Activated CD4-positive, CD25-positive, alpha-beta regulatory T cell treated with anti-CD3 and anti-CD28 coated beads, Interleukin-2, amount 50 U/mL, for 72 hours (primary cell): ENCODE measurements around the gene EGR4.

Source experiments
- DNase-seq: peaks from one replicate; pipeline ENCODE4 v3.0.0; 2021

The EGR4 gene

GRCh38 chr2:73293534-73294171 lies at the start of gene EGR4:
Gene EGR4 (minus strand): TSS chr2:73293548. CDS start chr2:73293317, 231 bp downstream.
- peak; percentile 85 for DNase-seq

- no peak for DNase-seq
Measured at GRCh38 chr2:73341039-73341438, 47.7 kb upstream of the EGR4 start.

GRCh38 chr2:73339201-73339600 lies 45.9 kb upstream of the EGR4 start:
- DNase-seq = no peak

GRCh38 chr2:73337828-73338227 lies 44.5 kb upstream of the EGR4 start:
- no peak for DNase-seq

- DNase-seq = no peak
Measured at GRCh38 chr2:73334620-73335019, 41.3 kb upstream of the EGR4 start.

- DNase-seq = no peak
Measured at GRCh38 chr2:73334045-73334444, 40.7 kb upstream of the EGR4 start.

GRCh38 chr2:73333564-73333963 lies 40.2 kb upstream of the EGR4 start:
- DNase-seq = no peak

GRCh38 chr2:73324126-73324725 lies 30.9 kb upstream of the EGR4 start:
- DNase-seq = no peak

- DNase-seq = no peak
Measured at GRCh38 chr2:73323551-73323950, 30.2 kb upstream of the EGR4 start.

- no peak for DNase-seq
Measured at GRCh38 chr2:73314441-73314840, 21.1 kb upstream of the EGR4 start.

GRCh38 chr2:73307720-73308119 lies 14.4 kb upstream of the EGR4 start:
- no peak for DNase-seq

GRCh38 chr2:73301636-73302035 lies 8.3 kb upstream of the EGR4 start:
- DNase-seq = no peak

GRCh38 chr2:73300926-73301325 lies 7.6 kb upstream of the EGR4 start:
- DNase-seq = no peak

- DNase-seq = no peak
Measured at GRCh38 chr2:73297586-73297985, 4.2 kb upstream of the EGR4 start.

GRCh38 chr2:73297151-73297559 lies 3.8 kb upstream of the EGR4 start:
- DNase-seq = no peak

GRCh38 chr2:73295751-73296400 lies 2.5 kb upstream of the EGR4 start:
- no peak for DNase-seq

GRCh38 chr2:73294239-73294638 lies 891 bp upstream of the EGR4 start:
- DNase-seq = no peak

- DNase-seq = peak; percentile 33
Measured at GRCh38 chr2:73292906-73293533, 328 bp downstream of the EGR4 start.

GRCh38 chr2:73292316-73292905 lies 937 bp downstream of the EGR4 start:
- peak; percentile 37 for DNase-seq

GRCh38 chr2:73291461-73292315 lies 1.7 kb downstream of the EGR4 start:
- peak; percentile 35 for DNase-seq

- DNase-seq = peak; percentile 61
Measured at GRCh38 chr2:73291093-73291460, 2.3 kb downstream of the EGR4 start.

GRCh38 chr2:73290049-73290839 lies 3.1 kb downstream of the EGR4 start:
- DNase-seq = no peak
